Measurements from ENCODE around the gene PSMG3. TPM values are rescaled to one million over a fixed set of nuclear protein-coding genes. Genes with fewer than 3 reads are reported as not detected.

Gene PSMG3
- total RNA-seq, 4 donors from 2014 or later, result 13.5 to 39.7 (median 31.5) TPM

GRCh38 chr7:1559626-1560590 lies 9.9 kb downstream of the PSMG3 start:
- TF ChIP-seq CTCF (IDR thresholded peaks at IDR 0.05; ENCODE audit: low read depth), result no peak

DNA sequence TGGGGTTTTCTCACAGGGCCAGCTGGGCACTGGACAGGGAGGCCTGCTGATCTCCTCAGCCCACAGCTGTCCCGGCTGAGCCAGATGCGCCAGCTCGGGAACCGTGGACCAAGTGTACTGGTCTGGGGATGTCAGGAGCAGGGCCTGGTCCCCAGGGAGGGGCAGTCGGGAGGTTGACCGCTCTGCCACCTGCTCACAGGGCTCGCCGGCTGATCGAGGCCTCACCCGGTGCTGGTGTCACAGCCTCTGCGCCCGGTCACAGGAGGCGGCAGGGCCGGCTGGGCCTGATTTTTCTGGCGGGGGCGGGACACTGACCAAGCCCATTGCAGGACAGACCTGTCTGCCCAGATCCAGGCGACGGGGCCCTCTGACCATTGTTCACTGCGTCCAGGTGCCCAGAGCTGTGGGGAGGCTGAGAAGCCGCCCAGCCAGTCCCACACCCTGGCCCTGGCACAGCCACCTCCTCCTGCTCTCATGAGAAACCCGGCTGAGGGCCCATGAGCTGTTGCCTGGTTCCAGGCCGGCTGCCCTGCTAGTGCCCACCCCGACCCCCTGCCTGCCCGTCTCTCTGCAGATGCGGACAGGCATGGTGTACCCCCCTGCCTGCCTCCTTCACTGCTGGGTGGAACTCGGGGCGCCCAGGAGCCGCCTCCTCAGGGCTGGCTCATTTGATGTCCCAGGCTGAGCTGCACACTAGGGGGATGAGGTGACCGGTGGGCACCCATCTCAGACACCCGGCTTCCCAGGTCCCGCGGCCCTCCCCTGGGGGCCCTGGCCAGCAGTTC lies 10.8 kb downstream of the PSMG3 start:
- no peak for TF ChIP-seq CTCF (IDR thresholded peaks at IDR 0.05; ENCODE audit: low read depth)

- TF ChIP-seq CTCF (IDR thresholded peaks at IDR 0.05; ENCODE audit: low read depth), result no peak
Measured at GRCh38 chr7:1558181-1558811, 11.5 kb downstream of the PSMG3 start.

GRCh38 chr7:1557771-1558170 lies 12.1 kb downstream of the PSMG3 start:
- TF ChIP-seq CTCF (IDR thresholded peaks at IDR 0.05; ENCODE audit: low read depth), result no peak

DNA sequence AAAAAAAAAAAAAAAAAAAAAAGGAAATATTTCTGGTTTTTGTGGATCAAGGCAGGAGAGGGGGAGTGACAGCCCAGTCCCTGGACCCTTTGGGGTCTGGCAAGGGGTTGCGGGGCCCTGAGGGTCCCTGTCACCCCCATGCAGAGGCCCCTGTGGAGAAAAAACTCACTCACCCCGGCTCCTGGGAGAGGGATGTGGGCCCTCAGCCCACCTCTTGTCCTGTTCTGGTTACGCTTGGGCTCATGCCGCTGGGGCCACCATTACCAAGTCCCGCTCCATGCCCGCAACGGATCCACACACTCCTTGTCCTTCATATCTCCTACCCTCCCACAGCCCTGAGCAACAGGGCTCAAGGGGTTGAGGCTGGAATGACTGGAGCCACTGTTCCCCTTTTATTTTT lies 12.8 kb downstream of the PSMG3 start:
- no peak for TF ChIP-seq CTCF (IDR thresholded peaks at IDR 0.05; ENCODE audit: low read depth)

DNA sequence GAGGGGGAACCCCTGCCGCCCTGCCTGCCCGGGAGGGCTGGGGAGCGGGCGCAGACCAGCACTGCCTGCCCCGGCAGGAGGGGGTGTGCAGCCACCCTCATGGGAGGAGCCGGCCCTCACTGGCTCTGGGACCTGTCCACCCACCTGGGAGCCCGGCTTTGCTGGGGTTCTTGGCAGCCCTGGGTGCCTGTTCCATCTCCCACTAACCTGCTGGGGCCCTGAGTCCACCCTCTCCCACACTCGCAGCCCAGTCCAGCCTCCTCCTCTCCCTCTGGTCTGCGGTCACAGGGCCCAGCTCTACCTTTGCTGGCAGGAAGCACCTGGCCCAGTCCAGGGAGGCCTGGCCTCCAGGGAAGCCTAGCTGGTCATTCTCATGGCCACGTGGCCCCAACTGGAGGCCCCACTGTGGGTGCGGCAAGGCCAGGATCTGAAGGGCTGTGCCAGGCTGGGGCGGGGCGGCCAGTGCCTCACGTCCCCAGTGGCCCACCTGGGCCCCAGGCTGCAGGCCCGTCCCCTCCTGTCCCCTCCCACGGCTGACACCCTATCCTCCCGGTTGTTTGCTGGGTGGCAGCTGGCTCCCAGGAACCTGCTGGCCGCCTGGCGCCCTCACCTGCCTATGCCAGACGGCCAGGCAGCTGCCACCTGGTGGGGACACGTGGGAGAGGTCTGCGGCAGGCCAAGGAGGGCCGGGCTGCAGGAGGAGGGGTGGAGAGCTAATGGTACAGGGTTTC lies 13.9 kb downstream of the PSMG3 start, which contains the start of gene TMEM184A:
TMEM184A (minus strand) TSS at position 393 of the 731 bp plus-strand sequence. CDS start 721 bp downstream, outside the sequence.
- no peak for TF ChIP-seq CTCF (IDR thresholded peaks at IDR 0.05; ENCODE audit: low read depth)

All from subcutaneous adipose tissue (tissue), 4 donors.